Panc1 (cell line): ENCODE results near the gene RMC1. TPM values are rescaled to one million over a fixed set of nuclear protein-coding genes. Genes with fewer than 3 reads are reported as not detected.

ENCODE experiments used
- ATAC-seq: fragments of 200-7000 bp; cut with Tn5 transposase; 2 replicates; pipeline ENCODE4 v1.9.1; 2020; ENCODE audit warnings: mild to moderate bottlenecking, moderate library complexity
- BruUV-seq: library from RNA; stranded (reverse); fragments of 400-500 nt; replicated peaks from 2 replicates; lab custom pipeline; 2021; lab: Mats Ljungman, UMichigan
- CTCF ChIA-PET: fragments of 300-600 bp; sonication (Branson Sonifier 250); formaldehyde crosslinking; loops from one replicate; lab custom pipeline; 2022; ENCODE audit warnings: antibody characterized with exemption; lab: Charles Lee
- POLR2A ChIA-PET: fragments of 300-600 bp; sonication (Branson Sonifier 250); formaldehyde crosslinking; loops from one replicate; lab custom pipeline; 2022; ENCODE audit warnings: antibody characterized with exemption; lab: Charles Lee
- DNase-seq: peaks from one replicate; pipeline ENCODE4 v3.0.0-alpha.2; 2010; ENCODE audit warnings: low read depth, low spot score
- H3K27ac ChIP-seq: 2 replicates; pipeline ENCODE4 v1.5.1; 2011; ENCODE audit warnings: mild to moderate bottlenecking, low read length, inconsistent platforms
- H3K27me3 ChIP-seq: fragments of 200-500 bp; sonication (Bioruptor generic); 2 replicates; pipeline ENCODE4 v1.6.0; 2014; ENCODE audit warnings: low read length, inconsistent platforms; ENCODE audit not compliant: control insufficient read depth, insufficient read depth
- H3K36me3 ChIP-seq: fragments of 200-500 bp; sonication (Bioruptor generic); 2 replicates; pipeline ENCODE4 v1.5.1; 2014; ENCODE audit warnings: inconsistent platforms, mild to moderate bottlenecking, low read length, moderate library complexity; ENCODE audit not compliant: control insufficient read depth, insufficient read depth
- H3K4me1 ChIP-seq: 2 replicates; pipeline ENCODE4 v1.5.1; 2011; ENCODE audit warnings: inconsistent platforms, mild to moderate bottlenecking, low read length, moderate library complexity; ENCODE audit not compliant: control insufficient read depth, insufficient read depth
- H3K4me3 ChIP-seq, 2 experiments: 2 replicates each; pipeline ENCODE4 v1.5.1; 2011 to 2012; ENCODE audit warnings: low read depth in 2 of 2, low read length in 2 of 2, mild to moderate bottlenecking in 2 of 2, inconsistent platforms in 1 of 2, moderate library complexity in 1 of 2
- H3K9me3 ChIP-seq: fragments of 200-500 bp; sonication (Bioruptor generic); 2 replicates; pipeline ENCODE4 v1.5.1; 2014; ENCODE audit warnings: low read depth, mild to moderate bottlenecking, inconsistent platforms, low read length, moderate library complexity; ENCODE audit not compliant: control insufficient read depth, insufficient read depth
- POLR2AphosphoS5 ChIP-seq: IDR thresholded peaks from 2 replicates; pipeline ENCODE4 v1.6.1; 2012; ENCODE audit warnings: mild to moderate bottlenecking, low read depth, low read length, moderate library complexity
- SIN3A ChIP-seq: IDR thresholded peaks from 2 replicates; pipeline ENCODE4 v1.6.1; 2012; ENCODE audit warnings: low read depth, mild to moderate bottlenecking, low read length, moderate library complexity, borderline replicate concordance; ENCODE audit not compliant: insufficient read depth
- TCF7L2 ChIP-seq: IDR thresholded peaks from 2 replicates; pipeline ENCODE4 v1.6.1; 2011; ENCODE audit warnings: mild to moderate bottlenecking, low read depth, low read length, inconsistent platforms
- in situ Hi-C: cut with HindIII; loops from 2 replicates; pipeline ENCODE4 v1.10.0; 2016; ENCODE audit warnings: low sequenced_read_pairs, low pct_unique_long_range_greater_than_20kb
- intact Hi-C: fragments of 100-400 bp; cut with micrococcal nuclease; formaldehyde crosslinking; loops from one replicate; pipeline ENCODE4 v1.10.0; 2022; ENCODE audit not compliant: unreplicated experiment
- total RNA-seq: library from RNA; stranded (reverse); gene quantifications from one replicate; pipeline ENCODE4 v1.2.1, GENCODE V29; 2021; ENCODE audit not compliant: unreplicated experiment
- TF ChIP-seq, protein P1 (sequence below), 2 experiments: IDR thresholded peaks; 2 replicates each; pipeline ENCODE4 v1.6.1; 2011 to 2012; ENCODE audit warnings: low read depth in 2 of 2, control low read depth in 1 of 2, low read length in 1 of 2, mild to moderate bottlenecking in 1 of 2, moderate library complexity in 1 of 2; ENCODE audit not compliant: insufficient read depth in 1 of 2
- TF ChIP-seq, protein P2 (sequence below): fragments of 450-650 bp; IDR thresholded peaks from 2 replicates; pipeline ENCODE4 v1.5.1; 2017; ENCODE audit warnings: mild to moderate bottlenecking

RMC1 gene
- total RNA-seq, 1 experiment from 2014 or later = 57.4 TPM

- H3K27me3 ChIP-seq = no peaks in the 10 kb centered on the region
- H3K36me3 ChIP-seq = peaks cover 14% of the 10 kb centered on the region; the same call in 1 of the 2 replicates
- TF ChIP-seq TCF7L2 (no peak), SIN3A (no peak), POLR2AphosphoS5 (no peak)
- TF ChIP-seq, protein P1, sequence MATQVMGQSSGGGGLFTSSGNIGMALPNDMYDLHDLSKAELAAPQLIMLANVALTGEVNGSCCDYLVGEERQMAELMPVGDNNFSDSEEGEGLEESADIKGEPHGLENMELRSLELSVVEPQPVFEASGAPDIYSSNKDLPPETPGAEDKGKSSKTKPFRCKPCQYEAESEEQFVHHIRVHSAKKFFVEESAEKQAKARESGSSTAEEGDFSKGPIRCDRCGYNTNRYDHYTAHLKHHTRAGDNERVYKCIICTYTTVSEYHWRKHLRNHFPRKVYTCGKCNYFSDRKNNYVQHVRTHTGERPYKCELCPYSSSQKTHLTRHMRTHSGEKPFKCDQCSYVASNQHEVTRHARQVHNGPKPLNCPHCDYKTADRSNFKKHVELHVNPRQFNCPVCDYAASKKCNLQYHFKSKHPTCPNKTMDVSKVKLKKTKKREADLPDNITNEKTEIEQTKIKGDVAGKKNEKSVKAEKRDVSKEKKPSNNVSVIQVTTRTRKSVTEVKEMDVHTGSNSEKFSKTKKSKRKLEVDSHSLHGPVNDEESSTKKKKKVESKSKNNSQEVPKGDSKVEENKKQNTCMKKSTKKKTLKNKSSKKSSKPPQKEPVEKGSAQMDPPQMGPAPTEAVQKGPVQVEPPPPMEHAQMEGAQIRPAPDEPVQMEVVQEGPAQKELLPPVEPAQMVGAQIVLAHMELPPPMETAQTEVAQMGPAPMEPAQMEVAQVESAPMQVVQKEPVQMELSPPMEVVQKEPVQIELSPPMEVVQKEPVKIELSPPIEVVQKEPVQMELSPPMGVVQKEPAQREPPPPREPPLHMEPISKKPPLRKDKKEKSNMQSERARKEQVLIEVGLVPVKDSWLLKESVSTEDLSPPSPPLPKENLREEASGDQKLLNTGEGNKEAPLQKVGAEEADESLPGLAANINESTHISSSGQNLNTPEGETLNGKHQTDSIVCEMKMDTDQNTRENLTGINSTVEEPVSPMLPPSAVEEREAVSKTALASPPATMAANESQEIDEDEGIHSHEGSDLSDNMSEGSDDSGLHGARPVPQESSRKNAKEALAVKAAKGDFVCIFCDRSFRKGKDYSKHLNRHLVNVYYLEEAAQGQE (IDR thresholded peaks at IDR 0.05; ENCODE audit: insufficient read depth in 1 of 2, low read depth in 2 of 2, low read length in 1 of 2) = no peak
- TF ChIP-seq, protein P2, sequence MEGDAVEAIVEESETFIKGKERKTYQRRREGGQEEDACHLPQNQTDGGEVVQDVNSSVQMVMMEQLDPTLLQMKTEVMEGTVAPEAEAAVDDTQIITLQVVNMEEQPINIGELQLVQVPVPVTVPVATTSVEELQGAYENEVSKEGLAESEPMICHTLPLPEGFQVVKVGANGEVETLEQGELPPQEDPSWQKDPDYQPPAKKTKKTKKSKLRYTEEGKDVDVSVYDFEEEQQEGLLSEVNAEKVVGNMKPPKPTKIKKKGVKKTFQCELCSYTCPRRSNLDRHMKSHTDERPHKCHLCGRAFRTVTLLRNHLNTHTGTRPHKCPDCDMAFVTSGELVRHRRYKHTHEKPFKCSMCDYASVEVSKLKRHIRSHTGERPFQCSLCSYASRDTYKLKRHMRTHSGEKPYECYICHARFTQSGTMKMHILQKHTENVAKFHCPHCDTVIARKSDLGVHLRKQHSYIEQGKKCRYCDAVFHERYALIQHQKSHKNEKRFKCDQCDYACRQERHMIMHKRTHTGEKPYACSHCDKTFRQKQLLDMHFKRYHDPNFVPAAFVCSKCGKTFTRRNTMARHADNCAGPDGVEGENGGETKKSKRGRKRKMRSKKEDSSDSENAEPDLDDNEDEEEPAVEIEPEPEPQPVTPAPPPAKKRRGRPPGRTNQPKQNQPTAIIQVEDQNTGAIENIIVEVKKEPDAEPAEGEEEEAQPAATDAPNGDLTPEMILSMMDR = no peak
- ATAC-seq (no peak), DNase-seq (no peak)
- H3K9me3 ChIP-seq = no peaks in the 10 kb centered on the region
- ChIA-PET CTCF (no interaction called here), POLR2A (interaction anchor here (0.6 kb wide), 1 partner anchor 31 kb away, joined by 3 read pairs; no protein-coding TSS in a partner anchor)
- intact Hi-C loops (no loop called here), in situ Hi-C loops (no loop called here)
- H3K4me3 ChIP-seq = no peak overlapping the region
- H3K4me1 ChIP-seq = no peaks in the 10 kb centered on the region
- no TSS peak for BruUV-seq
- no peak overlapping the region for H3K27ac ChIP-seq
Observed at GRCh38 chr18:23548719-23549118, 45.4 kb downstream of the RMC1 start.

GRCh38 chr18:23550898-23551297, 47.6 kb downstream of the RMC1 start:
- ATAC-seq = no peak
- Histone ChIP-seq H3K27me3 (no peaks in the 10 kb centered on the region), H3K4me1 (no peaks in the 10 kb centered on the region), H3K27ac (no peak overlapping the region), H3K9me3 (no peaks in the 10 kb centered on the region), H3K4me3 (no peak overlapping the region), H3K36me3 (peaks cover 4% of the 10 kb centered on the region; the same call in 1 of the 2 replicates)
- no TSS peak for BruUV-seq
- in situ Hi-C loops (no loop called here), intact Hi-C loops (no loop called here)
- no peak for DNase-seq
- CTCF ChIA-PET = no interaction called here
- POLR2A ChIA-PET = no interaction called here
- TF ChIP-seq SIN3A (no peak), POLR2AphosphoS5 (no peak), TCF7L2 (no peak)
- TF ChIP-seq, protein P1 (IDR thresholded peaks at IDR 0.05; ENCODE audit: insufficient read depth in 1 of 2, low read depth in 2 of 2, low read length in 1 of 2) = no peak
- TF ChIP-seq, protein P2 = no peak
